Panc1 (cell line): ENCODE data around the gene ARHGEF26.

ENCODE experiments used
- CTCF ChIP-seq: fragments of 450-650 bp; IDR thresholded peaks from 2 replicates; pipeline ENCODE4 v1.5.1; 2017; ENCODE audit warnings: mild to moderate bottlenecking
- POLR2AphosphoS5 ChIP-seq: IDR thresholded peaks from 2 replicates; pipeline ENCODE4 v1.6.1; 2012; ENCODE audit warnings: mild to moderate bottlenecking, low read depth, low read length, moderate library complexity
- SIN3A ChIP-seq: IDR thresholded peaks from 2 replicates; pipeline ENCODE4 v1.6.1; 2012; ENCODE audit warnings: low read depth, mild to moderate bottlenecking, low read length, moderate library complexity, borderline replicate concordance; ENCODE audit not compliant: insufficient read depth

GRCh38 chr3:154304116-154304786 is 183.1 kb downstream of the ARHGEF26 start:
- TF ChIP-seq CTCF (no peak), POLR2AphosphoS5 (no peak), SIN3A (no peak)
